Vagina (tissue), 2 donors: ENCODE measurements around the gene NEDD4.

Source experiments
- POLR2A ChIP-seq, 2 donors: fragments of 450-650 bp; IDR thresholded peaks; one replicate each; pipeline ENCODE4 v1.6.1; 2017; ENCODE audit warnings: antibody characterized with exemption in 2 of 2, mild to moderate bottlenecking in 2 of 2, moderate library complexity in 2 of 2
- POLR2AphosphoS5 ChIP-seq, 2 donors: sonication (generic); formaldehyde crosslinking; IDR thresholded peaks; one replicate each; pipeline ENCODE4 v1.9.0; 2017; ENCODE audit warnings: antibody characterized with exemption in 2 of 2, mild to moderate bottlenecking in 2 of 2, low read depth in 1 of 2; ENCODE audit not compliant: insufficient read depth in 1 of 2
- TF ChIP-seq, protein P1 (sequence below), 3 experiments: fragments of 450-650 bp in 2 of 3; fragments of 200-600 bp in 1 of 3; sonication (generic) in 1 of 3; IDR thresholded peaks; one replicate each; pipeline ENCODE4 v1.5.1; 2017 to 2019; ENCODE audit warnings: antibody characterized with exemption in 3 of 3, mild to moderate bottlenecking in 2 of 3, moderate library complexity in 2 of 3

DNA sequence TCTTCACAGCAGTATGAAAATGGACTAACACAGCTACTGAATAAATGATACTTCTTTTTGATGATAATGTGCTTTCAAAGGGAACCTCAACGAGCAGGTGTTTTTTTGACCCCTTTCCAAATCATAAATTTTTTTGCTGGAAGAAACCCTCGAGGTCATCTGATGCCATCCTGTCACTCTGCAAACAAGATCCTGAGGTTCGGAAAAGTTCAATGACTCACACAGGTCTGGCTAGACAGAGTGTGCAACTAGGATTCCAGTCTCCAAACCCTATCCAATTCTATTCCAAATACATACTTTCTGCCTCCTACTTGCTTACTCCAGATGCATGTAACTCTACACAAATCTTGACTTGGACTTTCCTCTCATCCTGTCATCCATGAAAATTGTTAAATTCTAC lies 124.7 kb downstream of the NEDD4 start:
- TF ChIP-seq, protein P1, sequence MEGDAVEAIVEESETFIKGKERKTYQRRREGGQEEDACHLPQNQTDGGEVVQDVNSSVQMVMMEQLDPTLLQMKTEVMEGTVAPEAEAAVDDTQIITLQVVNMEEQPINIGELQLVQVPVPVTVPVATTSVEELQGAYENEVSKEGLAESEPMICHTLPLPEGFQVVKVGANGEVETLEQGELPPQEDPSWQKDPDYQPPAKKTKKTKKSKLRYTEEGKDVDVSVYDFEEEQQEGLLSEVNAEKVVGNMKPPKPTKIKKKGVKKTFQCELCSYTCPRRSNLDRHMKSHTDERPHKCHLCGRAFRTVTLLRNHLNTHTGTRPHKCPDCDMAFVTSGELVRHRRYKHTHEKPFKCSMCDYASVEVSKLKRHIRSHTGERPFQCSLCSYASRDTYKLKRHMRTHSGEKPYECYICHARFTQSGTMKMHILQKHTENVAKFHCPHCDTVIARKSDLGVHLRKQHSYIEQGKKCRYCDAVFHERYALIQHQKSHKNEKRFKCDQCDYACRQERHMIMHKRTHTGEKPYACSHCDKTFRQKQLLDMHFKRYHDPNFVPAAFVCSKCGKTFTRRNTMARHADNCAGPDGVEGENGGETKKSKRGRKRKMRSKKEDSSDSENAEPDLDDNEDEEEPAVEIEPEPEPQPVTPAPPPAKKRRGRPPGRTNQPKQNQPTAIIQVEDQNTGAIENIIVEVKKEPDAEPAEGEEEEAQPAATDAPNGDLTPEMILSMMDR (IDR thresholded peaks at IDR 0.05): no peak
- no peak for TF ChIP-seq POLR2A (IDR thresholded peaks at IDR 0.05)
- no peak for TF ChIP-seq POLR2AphosphoS5 (IDR thresholded peaks at IDR 0.05; ENCODE audit: insufficient read depth in 1 of 2, low read depth in 1 of 2)
